ENCODE results near the gene C3AR1.

- TF ChIP-seq POLR2A (IDR thresholded peaks at IDR 0.05): no peak
- no peak for TF ChIP-seq CTCF (IDR thresholded peaks at IDR 0.05)
Observed at GRCh38 chr12:8031872-8032241, 34.3 kb downstream of the C3AR1 start.
